Cerebellar nuclear complex (tissue), 1 donor: ENCODE data around the gene PHLDA2.

Source experiments
- DNase-seq, 2 experiments: peaks; one replicate each; lab custom pipeline; 2025; lab: John Stamatoyannopoulos, UW

Gene PHLDA2

GRCh38 chr11:2929950-2930703, 907 bp upstream of the PHLDA2 start:
- DNase-seq, result no peak

GRCh38 chr11:2929531-2929949, 320 bp upstream of the PHLDA2 start:
- DNase-seq, result no peak

GRCh38 chr11:2927851-2928604, 1.2 kb downstream of the PHLDA2 start:
- no peak for DNase-seq

GRCh38 chr11:2927121-2927800, 2.0 kb downstream of the PHLDA2 start:
- no peak for DNase-seq

GRCh38 chr11:2926611-2927051, 2.6 kb downstream of the PHLDA2 start:
- no peak for DNase-seq

- no peak for DNase-seq
Observed at GRCh38 chr11:2924821-2925675, 4.2 kb downstream of the PHLDA2 start.

- DNase-seq, result no peak
Observed at GRCh38 chr11:2924381-2924780, 4.8 kb downstream of the PHLDA2 start.

GRCh38 chr11:2923446-2924375, 5.5 kb downstream of the PHLDA2 start:
- DNase-seq, result no peak

GRCh38 chr11:2922655-2923054, 6.6 kb downstream of the PHLDA2 start:
- DNase-seq, result no peak

GRCh38 chr11:2921742-2922493, 7.3 kb downstream of the PHLDA2 start:
- DNase-seq, result no peak

- DNase-seq, result no peak
Observed at GRCh38 chr11:2921261-2921660, 8.0 kb downstream of the PHLDA2 start.

GRCh38 chr11:2920343-2920742, 8.9 kb downstream of the PHLDA2 start:
- no peak for DNase-seq

- DNase-seq, result no peak
Observed at GRCh38 chr11:2919837-2920236, 9.4 kb downstream of the PHLDA2 start.

GRCh38 chr11:2919188-2919587, 10.0 kb downstream of the PHLDA2 start:
- DNase-seq, result no peak

- DNase-seq, result no peak
Observed at GRCh38 chr11:2917842-2918490, 11.3 kb downstream of the PHLDA2 start.

GRCh38 chr11:2916892-2917645, 12.2 kb downstream of the PHLDA2 start:
- no peak for DNase-seq

- no peak for DNase-seq
Observed at GRCh38 chr11:2916114-2916891, 12.9 kb downstream of the PHLDA2 start.

GRCh38 chr11:2915473-2915872, 13.7 kb downstream of the PHLDA2 start:
- no peak for DNase-seq
